NT2/D1 (cell line): ENCODE results near the gene BUD23.

ENCODE experiments used
- SUZ12 ChIP-seq: IDR thresholded peaks from 2 replicates; pipeline ENCODE4 v1.6.1; 2011; ENCODE audit not compliant: insufficient read length, insufficient read depth; ENCODE audit errors: extremely low read depth
- YY1 ChIP-seq: IDR thresholded peaks from 2 replicates; pipeline ENCODE4 v1.6.1; 2011; ENCODE audit not compliant: insufficient read length, insufficient read depth
- ZNF274 ChIP-seq: IDR thresholded peaks from 2 replicates; pipeline ENCODE4 v1.6.1; 2011; ENCODE audit warnings: mild to moderate bottlenecking, low read depth, low read length

GRCh38 chr7:73730485-73730884 lies 47.1 kb downstream of the BUD23 start:
- no peak for TF ChIP-seq ZNF274
- no peak for TF ChIP-seq YY1
- no peak for TF ChIP-seq SUZ12
